SH-SY5Y (cell line): ENCODE results near the gene MCF2L.

Experiments used
- GATA2 ChIP-seq: IDR thresholded peaks from 2 replicates; pipeline ENCODE4 v1.6.1; 2011; ENCODE audit warnings: mild to moderate bottlenecking, low read depth, low read length
- GATA3 ChIP-seq: IDR thresholded peaks from 2 replicates; pipeline ENCODE4 v1.6.1; 2011; ENCODE audit warnings: low read depth, mild to moderate bottlenecking, low read length, moderate library complexity

DNA sequence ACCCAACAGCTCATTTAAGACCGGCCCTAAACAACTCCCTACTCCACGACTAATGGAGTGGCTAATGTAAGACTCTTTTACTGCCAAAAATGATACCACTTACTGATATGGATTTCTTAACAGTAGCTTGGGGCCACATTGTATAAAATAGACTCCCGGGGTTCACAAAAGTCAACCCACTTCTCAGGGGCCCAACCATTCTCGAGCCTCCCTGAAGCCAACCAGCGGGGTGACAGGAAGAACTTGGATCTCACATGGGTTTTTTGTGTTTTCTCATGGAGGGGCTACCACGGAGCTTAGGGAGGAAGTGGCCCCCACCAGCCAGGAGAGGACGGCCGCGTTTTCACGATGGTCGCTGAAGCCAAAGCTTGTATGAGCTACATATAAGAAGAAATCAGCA, 8.1 kb downstream of the MCF2L start:
- TF ChIP-seq GATA2 (no peak), GATA3 (no peak)
